Kidney epithelial cell (primary cell): ENCODE measurements around the gene RNF215. TPM values are rescaled to one million over a fixed set of nuclear protein-coding genes. Genes with fewer than 3 reads are reported as not detected.

ENCODE experiments used
- DNase-seq: peaks from one replicate; pipeline ENCODE4 v3.0.0-alpha.2; 2010; ENCODE audit warnings: low read depth
- H3K27me3 ChIP-seq: 2 replicates; pipeline ENCODE4 v1.6.0; 2011; ENCODE audit warnings: low read length; ENCODE audit not compliant: control insufficient read depth, insufficient read depth
- H3K36me3 ChIP-seq: 2 replicates; pipeline ENCODE4 v1.5.1; 2011; ENCODE audit warnings: low read length; ENCODE audit not compliant: control insufficient read depth, insufficient read depth
- H3K4me3 ChIP-seq: 2 replicates; pipeline ENCODE4 v1.5.1; 2011; ENCODE audit warnings: low read depth, mild to moderate bottlenecking, control low read depth, low read length
- CTCF ChIP-seq: IDR thresholded peaks from 2 replicates; pipeline ENCODE4 v1.5.1; 2011; ENCODE audit warnings: mild to moderate bottlenecking, moderate library complexity, low read length, control low read depth, inconsistent platforms; ENCODE audit not compliant: insufficient read depth, poor library complexity, severe bottlenecking
- total RNA-seq: library from RNA; depleted of rRNA; stranded (reverse); fragments of >200 nt; gene quantifications from 2 replicates; pipeline ENCODE4 v1.2.3, GENCODE V29; 2015

Gene RNF215
- total RNA-seq, 1 donor from 2014 or later: 34.2 TPM

- Histone ChIP-seq H3K36me3 (peaks cover 2% of the 10 kb centered on the region), H3K27me3 (no peaks in the 10 kb centered on the region), H3K4me3 (peak overlapping the region; percentile 43)
- TF ChIP-seq CTCF: no peak
- no peak for DNase-seq
Measured at GRCh38 chr22:30423301-30423958, 36.2 kb upstream of the RNF215 start.

GRCh38 chr22:30422481-30423300, 35.5 kb upstream of the RNF215 start:
- no peak for TF ChIP-seq CTCF
- Histone ChIP-seq H3K4me3 (peak overlapping the region; percentile 43), H3K36me3 (peaks cover 2% of the 10 kb centered on the region), H3K27me3 (no peaks in the 10 kb centered on the region)
- DNase-seq: peak; percentile 86

- DNase-seq: no peak
- H3K4me3 ChIP-seq: no peak overlapping the region
- peaks cover 3% of the 10 kb centered on the region for H3K36me3 ChIP-seq
- H3K27me3 ChIP-seq: no peaks in the 10 kb centered on the region
- no peak for TF ChIP-seq CTCF
Measured at GRCh38 chr22:30421695-30422480, 34.7 kb upstream of the RNF215 start.

GRCh38 chr22:30420347-30421125, 33.3 kb upstream of the RNF215 start:
- no peak for TF ChIP-seq CTCF
- DNase-seq: peak; percentile 55
- no peaks in the 10 kb centered on the region for H3K27me3 ChIP-seq
- H3K36me3 ChIP-seq: peaks cover 7% of the 10 kb centered on the region
- H3K4me3 ChIP-seq: no peak overlapping the region

GRCh38 chr22:30416837-30417236, 29.6 kb upstream of the RNF215 start:
- TF ChIP-seq CTCF: no peak
- Histone ChIP-seq H3K36me3 (peaks cover 8% of the 10 kb centered on the region), H3K27me3 (no peaks in the 10 kb centered on the region), H3K4me3 (no peak overlapping the region)
- no peak for DNase-seq
